Stomach (tissue), 9 donors: ENCODE data around the gene WBP4. TPM values are rescaled to one million over a fixed set of nuclear protein-coding genes. Genes with fewer than 3 reads are reported as not detected.

Experiments
- DNase-seq, 2 donors: peaks; one replicate each; pipeline versions ENCODE4 v3.0.0 to v3.0.0-alpha.2; 2013 to 2019
- H3K27ac ChIP-seq, 5 donors: fragments of 200-600 bp in 4 of 5; sonication (generic) in 4 of 5; one replicate each; pipeline ENCODE4 v1.5.1; 2013 to 2019; ENCODE audit warnings: mild to moderate bottlenecking in 1 of 5, moderate library complexity in 1 of 5
- H3K27me3 ChIP-seq, 3 donors: fragments of 200-600 bp; sonication (generic); one replicate each; pipeline ENCODE4 v1.5.1; 2017 to 2019; ENCODE audit warnings: mixed run types in 1 of 3
- H3K36me3 ChIP-seq, 4 donors: fragments of 200-600 bp; sonication (generic); 1 replicate in 3 of 4; 2 replicates in 1 of 4; pipeline ENCODE4 v1.5.1; 2016 to 2019
- H3K4me1 ChIP-seq, 4 donors: fragments of 200-600 bp; sonication (generic); one replicate each; pipeline ENCODE4 v1.5.1; 2016 to 2019
- H3K4me3 ChIP-seq, 4 donors: fragments of 200-600 bp; sonication (generic) in 3 of 4; one replicate each; pipeline ENCODE4 v1.5.1; 2016 to 2019; ENCODE audit warnings: mild to moderate bottlenecking in 1 of 4
- H3K9me3 ChIP-seq, 4 donors: fragments of 200-600 bp; sonication (generic); one replicate each; pipeline ENCODE4 v1.5.1; 2016 to 2019
- POLR2AphosphoS5 ChIP-seq, 3 donors: sonication (generic); formaldehyde crosslinking; IDR thresholded peaks; one replicate each; pipeline ENCODE4 v1.6.1; 2016; ENCODE audit warnings: antibody characterized with exemption in 3 of 3
- WGBS, 5 donors: extraction: QIAGEN DNeasy Blood & Tissue Kit in 3 of 5; methylation state at CpG; one replicate each; pipeline versions ENCODE4 v1.1.5 to v1.1.7; 2013 to 2018; 5-methylcytosine and 5-hydroxymethylcytosine counted together
- intact Hi-C: fragments of 100-400 bp; cut with DNase I; formaldehyde crosslinking; loops from one replicate; pipeline ENCODE4 v1.15.1; 2023; ENCODE audit warnings: low total_unique reads
- polyA plus RNA-seq, 3 donors: library from polyadenylated mRNA; stranded (reverse); fragments of 200-250 nt; gene quantifications; one replicate each; pipeline ENCODE4 v1.2.3, GENCODE V29; 2013
- small RNA-seq, 4 donors: library from RNA; depleted of rRNA; stranded (forward); fragments of <200 nt; gene quantifications; one replicate each; pipeline ENCODE3, GENCODE V24; 2016
- total RNA-seq, 5 donors: library from RNA; depleted of rRNA; stranded (reverse); fragments of >200 nt; gene quantifications; one replicate each; pipeline versions ENCODE4 v1.1.0 to v1.2.3, GENCODE V29; 2014 to 2016
- TF ChIP-seq, protein P1 (sequence below), 7 experiments: fragments of 450-650 bp in 4 of 7; fragments of 200-600 bp in 3 of 7; sonication (generic) in 3 of 7; IDR thresholded peaks; one replicate each; pipeline ENCODE4 v1.5.1; 2016 to 2019; ENCODE audit warnings: antibody characterized with exemption in 7 of 7, control low read depth in 2 of 7, mild to moderate bottlenecking in 1 of 7
- donor health status: healthy with polysubstance abuse.
- donor health status: Bipolar disorder and iron deficiency.
- donor health status: healthy.

Gene WBP4
- total and polyA plus RNA-seq, 8 donors, result 0.58 to 18.9 (median 9.3) TPM

- Histone ChIP-seq H3K27me3 (no peaks in the 10 kb centered on the region), H3K36me3 (no peaks in the 10 kb centered on the region), H3K4me3 (peak within 1 kb of the TSS; percentile 77 to 86 (median 78)), H3K27ac (peak within 1 kb of the TSS; percentile 42 to 91 (median 84)), H3K9me3 (no peaks in the 10 kb centered on the region), H3K4me1 (peaks cover 18 to 50% (median 39%) of the 10 kb centered on the region in 4 donors)
- peak; percentile 95 to 99 for DNase-seq
- TF ChIP-seq, protein P1, sequence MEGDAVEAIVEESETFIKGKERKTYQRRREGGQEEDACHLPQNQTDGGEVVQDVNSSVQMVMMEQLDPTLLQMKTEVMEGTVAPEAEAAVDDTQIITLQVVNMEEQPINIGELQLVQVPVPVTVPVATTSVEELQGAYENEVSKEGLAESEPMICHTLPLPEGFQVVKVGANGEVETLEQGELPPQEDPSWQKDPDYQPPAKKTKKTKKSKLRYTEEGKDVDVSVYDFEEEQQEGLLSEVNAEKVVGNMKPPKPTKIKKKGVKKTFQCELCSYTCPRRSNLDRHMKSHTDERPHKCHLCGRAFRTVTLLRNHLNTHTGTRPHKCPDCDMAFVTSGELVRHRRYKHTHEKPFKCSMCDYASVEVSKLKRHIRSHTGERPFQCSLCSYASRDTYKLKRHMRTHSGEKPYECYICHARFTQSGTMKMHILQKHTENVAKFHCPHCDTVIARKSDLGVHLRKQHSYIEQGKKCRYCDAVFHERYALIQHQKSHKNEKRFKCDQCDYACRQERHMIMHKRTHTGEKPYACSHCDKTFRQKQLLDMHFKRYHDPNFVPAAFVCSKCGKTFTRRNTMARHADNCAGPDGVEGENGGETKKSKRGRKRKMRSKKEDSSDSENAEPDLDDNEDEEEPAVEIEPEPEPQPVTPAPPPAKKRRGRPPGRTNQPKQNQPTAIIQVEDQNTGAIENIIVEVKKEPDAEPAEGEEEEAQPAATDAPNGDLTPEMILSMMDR (IDR thresholded peaks at IDR 0.05), result no peak
- peak; percentile 85 to 94 (median 88) for TF ChIP-seq POLR2AphosphoS5 (IDR thresholded peaks at IDR 0.05)
- intact Hi-C loops, result no loop called here
- WGBS, 5 donors, result 0 to 1% (median 0%) methylated on average over 22 to 45 of the region's 45 CpGs
These were observed 71.3 kb downstream of the WBP4 start, which contains the start of gene KBTBD6 for GRCh38 chr13:41132512-41133152. Gene KBTBD6, minus strand, starts transcription at chr13:41132802. Its CDS starts 291 bp downstream, at chr13:41132511.

Small RNA genes within 50 kb of the gene (small RNA-seq; reads per million reads assigned to genes)
- gene MIR3168 (0 to 0.08 (median 0.03) reads per million in 4 donors), gene RN7SL597P (0 to 0.15 (median 0) reads per million in 4 donors)

Other genes starting within 250 kb of the WBP4 start
- gene ELF1, start 42.2 kb upstream of the WBP4 start, total RNA-seq, result 100 to 1,000 TPM in 1 of 5 donors, 10 to 100 TPM in 4; 13.3 to 113 (median 49.7) TPM
- gene ELF1, start 42.2 kb upstream of the WBP4 start, polyA plus RNA-seq, result 10 to 100 TPM; 10.9 to 31.8 (median 19.8) TPM
- gene KBTBD6, start 71.3 kb downstream of the WBP4 start, total RNA-seq, result 1 to 10 TPM in 3 of 5 donors, under 1 TPM in 2; under 0.01 to 8.3 (median 3.6) TPM
- gene KBTBD6, start 71.3 kb downstream of the WBP4 start, polyA plus RNA-seq, result 1 to 10 TPM; 2.1 to 2.3 (median 2.2) TPM
- 10 to 100 TPM in 1 of 5 donors, 1 to 10 TPM in 4; 1.3 to 18.7 (median 9.8) TPM for gene KBTBD7, start 133.1 kb downstream of the WBP4 start, total RNA-seq
- gene KBTBD7, start 133.1 kb downstream of the WBP4 start, polyA plus RNA-seq, result 1 to 10 TPM; 1.7 to 2.7 (median 2.4) TPM
- gene MTRF1, start 202.1 kb downstream of the WBP4 start, total RNA-seq, result 10 to 100 TPM in 3 of 5 donors, 1 to 10 TPM in 2; 7.6 to 29.9 (median 13.0) TPM
- gene MTRF1, start 202.1 kb downstream of the WBP4 start, polyA plus RNA-seq, result 10 to 100 TPM in 1 of 3 donors, 1 to 10 TPM in 2; 6.4 to 11.8 (median 7.4) TPM
- 100 to 1,000 TPM in 1 of 5 donors, 10 to 100 TPM in 4; 19.4 to 114 (median 46.7) TPM for gene NAA16, start 249.8 kb downstream of the WBP4 start, total RNA-seq
- 10 to 100 TPM in 1 of 3 donors, 1 to 10 TPM in 2; 6.0 to 11.9 (median 8.5) TPM for gene NAA16, start 249.8 kb downstream of the WBP4 start, polyA plus RNA-seq